GM12875 (cell line): ENCODE measurements around the gene MOK.

Source experiments
- H3K4me3 ChIP-seq: one replicate; pipeline ENCODE4 v1.5.1; 2011; ENCODE audit warnings: low read depth, low read length, control low read depth
- CTCF ChIP-seq: IDR thresholded peaks from 2 replicates; pipeline ENCODE4 v1.5.1; 2011; ENCODE audit warnings: low read depth, mild to moderate bottlenecking, control low read depth, inconsistent platforms, low read length, moderate library complexity, borderline replicate concordance; ENCODE audit not compliant: insufficient read depth

Gene MOK

GRCh38 chr14:102222751-102223150 lies 82.2 kb downstream of the MOK start:
- no peak for TF ChIP-seq CTCF
- no peak overlapping the region for H3K4me3 ChIP-seq

GRCh38 chr14:102222009-102222575 lies 82.9 kb downstream of the MOK start:
- no peak for TF ChIP-seq CTCF
- no peak overlapping the region for H3K4me3 ChIP-seq

GRCh38 chr14:102221026-102221425 lies 83.9 kb downstream of the MOK start:
- TF ChIP-seq CTCF: no peak
- no peak overlapping the region for H3K4me3 ChIP-seq

GRCh38 chr14:102220031-102220430 lies 84.9 kb downstream of the MOK start:
- no peak overlapping the region for H3K4me3 ChIP-seq

GRCh38 chr14:102219316-102219715 lies 85.6 kb downstream of the MOK start:
- no peak for TF ChIP-seq CTCF
- no peak overlapping the region for H3K4me3 ChIP-seq

More at GRCh38 chr14:102220031-102220430, 84.9 kb downstream of the MOK start:
- no peak for TF ChIP-seq CTCF

- H3K4me3 ChIP-seq: no peak overlapping the region
- TF ChIP-seq CTCF: no peak
These were observed 86.3 kb downstream of the MOK start for GRCh38 chr14:102218688-102219087.

GRCh38 chr14:102217987-102218421 lies 87.0 kb downstream of the MOK start:
- no peak for TF ChIP-seq CTCF
- no peak overlapping the region for H3K4me3 ChIP-seq
